OCI-LY7 (cell line): ENCODE results near the gene ADCY5. TPM values are rescaled to one million over a fixed set of nuclear protein-coding genes. Genes with fewer than 3 reads are reported as not detected.

Source experiments
- BruUV-seq: library from RNA; stranded (reverse); fragments of 400-500 nt; replicated peaks from 2 replicates; lab custom pipeline; 2021; lab: Mats Ljungman, UMichigan
- CTCF ChIA-PET: fragments of 300-600 bp; sonication (Branson Sonifier 250); formaldehyde crosslinking; loops from one replicate; lab custom pipeline; 2022; ENCODE audit warnings: antibody characterized with exemption; ENCODE audit not compliant: unreplicated experiment; lab: Charles Lee
- POLR2A ChIA-PET: fragments of 300-600 bp; sonication (Branson Sonifier 250); formaldehyde crosslinking; loops from one replicate; lab custom pipeline; 2022; ENCODE audit warnings: antibody characterized with exemption; lab: Charles Lee
- DNase-seq: peaks from one replicate; pipeline ENCODE4 v3.0.0-alpha.2; 2015; ENCODE audit warnings: low spot score
- H2AFZ ChIP-seq: fragments of 200-600 bp; sonication (generic), shearing (Covaris generic); 2 replicates; pipeline ENCODE4 v1.6.1; 2014; ENCODE audit warnings: mild to moderate bottlenecking, antibody characterized with exemption, low read length, moderate library complexity
- H3K27ac ChIP-seq: fragments of 200-600 bp; sonication (generic); 2 replicates; pipeline ENCODE4 v1.5.1; 2014; ENCODE audit warnings: mixed run types, low read depth, mild to moderate bottlenecking, moderate library complexity, low read length, inconsistent platforms; ENCODE audit not compliant: poor library complexity, severe bottlenecking
- H3K36me3 ChIP-seq: fragments of 200-600 bp; sonication (generic); 2 replicates; pipeline ENCODE4 v1.6.1; 2014; ENCODE audit warnings: mild to moderate bottlenecking, antibody characterized with exemption, low read length, moderate library complexity, mixed read lengths; ENCODE audit not compliant: insufficient read depth
- H3K4me1 ChIP-seq: fragments of 200-600 bp; sonication (generic); 2 replicates; pipeline ENCODE4 v1.5.1; 2014; ENCODE audit warnings: mild to moderate bottlenecking, low read length; ENCODE audit not compliant: insufficient read depth, poor library complexity, severe bottlenecking
- H3K4me2 ChIP-seq: fragments of 200-600 bp; sonication (generic); 2 replicates; pipeline ENCODE4 v1.6.1; 2014; ENCODE audit warnings: mild to moderate bottlenecking, low read length
- H3K4me3 ChIP-seq: fragments of 200-600 bp; sonication (generic); 2 replicates; pipeline ENCODE4 v1.5.1; 2014; ENCODE audit warnings: mild to moderate bottlenecking, low read depth, low read length; ENCODE audit not compliant: poor library complexity, severe bottlenecking
- H3K79me2 ChIP-seq: fragments of 200-600 bp; sonication (generic); 2 replicates; pipeline ENCODE4 v1.6.1; 2016; ENCODE audit warnings: low read depth, mild to moderate bottlenecking, low read length, moderate library complexity, mixed read lengths; ENCODE audit not compliant: insufficient read depth
- H3K9me2 ChIP-seq: fragments of 200-600 bp; sonication (generic); 2 replicates; pipeline ENCODE4 v1.6.1; 2016; ENCODE audit warnings: mild to moderate bottlenecking, low read length, mixed read lengths; ENCODE audit not compliant: insufficient read depth
- H3K9me3 ChIP-seq: fragments of 200-600 bp; sonication (generic); 2 replicates; pipeline ENCODE4 v1.6.1; 2014; ENCODE audit warnings: mild to moderate bottlenecking, mixed run types, low read length, mixed read lengths
- H4K20me1 ChIP-seq: fragments of 200-600 bp; sonication (generic); 2 replicates; pipeline ENCODE4 v1.6.1; 2014; ENCODE audit warnings: mild to moderate bottlenecking, antibody characterized with exemption, low read length, moderate library complexity, mixed read lengths; ENCODE audit not compliant: insufficient read depth
- EZH2phosphoT487 ChIP-seq: fragments of 200-600 bp; sonication (generic); IDR thresholded peaks from 2 replicates; pipeline ENCODE4 v1.6.1; 2018; ENCODE audit warnings: low read depth, borderline replicate concordance, mild to moderate bottlenecking, mixed run types, antibody characterized with exemption, low read length, moderate library complexity, mixed read lengths
- intact Hi-C: fragments of 100-400 bp; cut with micrococcal nuclease; formaldehyde crosslinking; loops from one replicate; pipeline ENCODE4 v1.10.0; 2022; ENCODE audit not compliant: unreplicated experiment
- total RNA-seq, 2 experiments: library from RNA; depleted of rRNA in 1 of 2; stranded (reverse); fragments of >200 nt in 1 of 2; shearing (Covaris generic) in 1 of 2; gene quantifications; 2 replicates each; pipeline ENCODE4 v1.2.3, GENCODE V29; 2014 to 2022
- TF ChIP-seq, protein P1 (sequence below): fragments of 200-600 bp; sonication (generic); conservative IDR thresholded peaks from 2 replicates; pipeline ENCODE4 v1.5.1; 2014; ENCODE audit warnings: mild to moderate bottlenecking, antibody characterized with exemption, low read length, moderate library complexity, mixed read lengths

Gene ADCY5
- total RNA-seq, 2 experiments from 2014 or later: 0.03 to 0.63 TPM

DNA sequence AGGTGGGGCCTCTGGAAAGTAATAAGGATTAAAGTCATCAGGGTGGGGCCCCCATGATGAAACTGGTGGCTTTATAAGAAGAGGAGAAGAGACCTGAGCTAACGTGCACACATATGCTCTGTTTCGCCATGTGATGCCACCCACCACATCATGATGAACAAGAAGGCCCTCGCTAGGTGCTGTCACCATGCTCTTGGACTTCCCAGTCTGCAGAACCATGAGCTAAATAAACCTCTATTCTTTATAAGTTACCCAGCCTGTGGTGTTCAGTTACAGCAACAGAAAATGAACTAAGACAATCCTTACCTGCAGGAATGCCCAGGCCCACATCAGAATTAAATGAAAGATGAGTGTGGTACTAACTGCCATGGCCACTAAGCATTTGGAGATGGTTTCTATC, 79.8 kb downstream of the ADCY5 start:
- no peak for DNase-seq
- Histone ChIP-seq H3K27ac (no peak overlapping the region), H3K79me2 (no peaks in the 10 kb centered on the region), H4K20me1 (no peaks in the 10 kb centered on the region), H3K9me3 (no peaks in the 10 kb centered on the region), H3K4me1 (no peaks in the 10 kb centered on the region), H3K36me3 (no peaks in the 10 kb centered on the region), H3K4me3 (no peak overlapping the region), H3K4me2 (no peak overlapping the region), H3K9me2 (no peaks in the 10 kb centered on the region), H2AFZ (no peak overlapping the region)
- intact Hi-C loops: no loop called here
- POLR2A ChIA-PET: no interaction called here
- CTCF ChIA-PET: no interaction called here
- no peak for TF ChIP-seq EZH2phosphoT487
- TF ChIP-seq, protein P1, sequence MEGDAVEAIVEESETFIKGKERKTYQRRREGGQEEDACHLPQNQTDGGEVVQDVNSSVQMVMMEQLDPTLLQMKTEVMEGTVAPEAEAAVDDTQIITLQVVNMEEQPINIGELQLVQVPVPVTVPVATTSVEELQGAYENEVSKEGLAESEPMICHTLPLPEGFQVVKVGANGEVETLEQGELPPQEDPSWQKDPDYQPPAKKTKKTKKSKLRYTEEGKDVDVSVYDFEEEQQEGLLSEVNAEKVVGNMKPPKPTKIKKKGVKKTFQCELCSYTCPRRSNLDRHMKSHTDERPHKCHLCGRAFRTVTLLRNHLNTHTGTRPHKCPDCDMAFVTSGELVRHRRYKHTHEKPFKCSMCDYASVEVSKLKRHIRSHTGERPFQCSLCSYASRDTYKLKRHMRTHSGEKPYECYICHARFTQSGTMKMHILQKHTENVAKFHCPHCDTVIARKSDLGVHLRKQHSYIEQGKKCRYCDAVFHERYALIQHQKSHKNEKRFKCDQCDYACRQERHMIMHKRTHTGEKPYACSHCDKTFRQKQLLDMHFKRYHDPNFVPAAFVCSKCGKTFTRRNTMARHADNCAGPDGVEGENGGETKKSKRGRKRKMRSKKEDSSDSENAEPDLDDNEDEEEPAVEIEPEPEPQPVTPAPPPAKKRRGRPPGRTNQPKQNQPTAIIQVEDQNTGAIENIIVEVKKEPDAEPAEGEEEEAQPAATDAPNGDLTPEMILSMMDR: no peak
- no TSS peak for BruUV-seq

DNA sequence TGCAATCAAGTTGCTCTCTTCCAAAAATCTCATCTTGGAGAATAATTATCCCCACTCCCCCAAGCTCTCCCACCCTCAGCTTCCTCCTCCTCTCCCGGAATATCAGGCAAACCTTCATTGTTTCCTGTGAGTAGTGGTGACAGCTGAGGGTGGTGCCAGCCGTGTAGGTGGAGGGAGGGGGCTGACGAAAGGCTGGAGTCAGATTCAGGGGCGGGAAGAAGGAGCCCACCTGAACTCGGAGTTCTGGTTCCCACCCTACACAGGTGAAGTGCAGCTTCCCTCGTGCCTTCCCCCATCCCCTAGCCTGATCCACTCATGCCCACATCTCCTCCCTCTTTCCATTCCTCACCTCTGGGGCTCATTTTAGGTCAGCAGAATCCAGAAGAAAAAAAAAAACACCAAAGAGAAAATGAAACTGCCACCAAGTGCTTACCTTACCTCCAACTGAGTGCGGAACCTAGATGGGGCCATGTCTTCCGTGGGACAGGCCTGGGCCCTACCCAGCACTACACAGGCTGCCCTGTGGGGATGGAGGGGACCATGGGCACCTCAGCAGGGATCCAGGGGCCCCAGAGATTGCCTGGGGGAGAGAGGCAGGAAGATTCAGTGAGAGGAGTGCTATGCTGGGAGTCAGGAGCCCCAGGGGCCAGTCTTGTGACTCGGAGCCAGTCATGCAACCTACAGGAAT, 81.3 kb downstream of the ADCY5 start:
- Histone ChIP-seq H4K20me1 (no peaks in the 10 kb centered on the region), H3K4me1 (no peaks in the 10 kb centered on the region), H3K27ac (no peak overlapping the region), H3K4me2 (no peak overlapping the region), H3K36me3 (no peaks in the 10 kb centered on the region), H2AFZ (no peak overlapping the region), H3K4me3 (no peak overlapping the region), H3K9me2 (no peaks in the 10 kb centered on the region), H3K79me2 (no peaks in the 10 kb centered on the region), H3K9me3 (no peaks in the 10 kb centered on the region)
- BruUV-seq: no TSS peak
- TF ChIP-seq EZH2phosphoT487: no peak
- TF ChIP-seq, protein P1: no peak
- DNase-seq: no peak
- intact Hi-C loops: no loop called here
- CTCF ChIA-PET: no interaction called here
- POLR2A ChIA-PET: no interaction called here

DNA sequence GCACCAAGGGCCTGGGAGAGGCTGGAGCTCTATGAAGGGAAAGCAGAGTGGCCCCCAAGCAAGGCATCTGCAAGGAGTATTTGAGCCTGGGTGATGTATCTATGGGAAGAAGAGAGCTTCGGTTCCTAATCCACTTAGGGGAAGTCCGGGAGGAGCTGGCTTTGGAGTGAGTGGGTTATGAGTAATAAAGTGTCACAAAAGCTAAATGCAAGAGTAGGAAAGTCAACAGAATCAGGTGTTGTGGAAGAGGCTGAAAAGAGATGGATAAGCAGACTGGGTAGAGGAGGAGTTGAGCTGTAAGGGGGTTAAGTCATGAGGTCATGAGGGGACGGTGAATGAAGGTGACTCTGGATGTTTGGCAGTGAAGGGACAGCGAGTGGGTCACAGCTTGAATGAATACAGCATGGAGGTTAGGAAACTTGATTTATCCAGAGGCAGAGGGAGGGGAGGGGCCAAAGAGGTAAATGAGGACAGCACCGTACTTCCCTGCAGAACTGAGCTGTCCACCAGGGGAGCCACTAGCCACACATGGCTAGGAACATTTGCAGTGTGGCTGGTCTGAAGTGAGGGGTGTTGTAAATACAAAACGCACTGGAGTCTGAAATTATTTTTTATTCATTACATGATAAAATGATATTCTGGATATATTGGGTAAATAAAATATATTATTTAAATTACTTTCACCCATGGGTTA, 83.3 kb downstream of the ADCY5 start:
- H3K36me3 ChIP-seq: no peaks in the 10 kb centered on the region
- no peak for DNase-seq
- ChIA-PET POLR2A (interaction anchor here (0.7 kb wide), 1 partner anchor 23 kb away, joined by 3 read pairs; no protein-coding TSS in a partner anchor), CTCF (no interaction called here)
- no peak overlapping the region for H3K27ac ChIP-seq
- H3K4me1 ChIP-seq: no peaks in the 10 kb centered on the region
- no peaks in the 10 kb centered on the region for H3K9me2 ChIP-seq
- no TSS peak for BruUV-seq
- no peak overlapping the region for H2AFZ ChIP-seq
- no peaks in the 10 kb centered on the region for H3K9me3 ChIP-seq
- H3K4me2 ChIP-seq: no peak overlapping the region
- intact Hi-C loops: no loop called here
- H3K79me2 ChIP-seq: no peaks in the 10 kb centered on the region
- H4K20me1 ChIP-seq: no peaks in the 10 kb centered on the region
- no peak overlapping the region for H3K4me3 ChIP-seq
- TF ChIP-seq EZH2phosphoT487: no peak
- TF ChIP-seq, protein P1: peak; percentile 39; the same call in 1 of the 2 replicates
